GM18868 (cell line): ENCODE results near the gene NCAPG2.

Source experiments
- ATAC-seq: cut with Tn5 transposase; IDR thresholded peaks from one replicate; pipeline ENCODE4 v1.9.1; 2021; ENCODE audit warnings: mild to moderate bottlenecking, moderate library complexity; ENCODE audit not compliant: unreplicated experiment

NCAPG2 gene

GRCh38 chr7:158735935-158736334 lies 31.3 kb upstream of the NCAPG2 start:
- no peak for ATAC-seq

GRCh38 chr7:158734861-158735260 lies 30.3 kb upstream of the NCAPG2 start:
- ATAC-seq = no peak

GRCh38 chr7:158733775-158734494 lies 29.3 kb upstream of the NCAPG2 start:
- ATAC-seq = no peak

GRCh38 chr7:158733220-158733519 lies 28.6 kb upstream of the NCAPG2 start:
- no peak for ATAC-seq

GRCh38 chr7:158732494-158733219 lies 28.1 kb upstream of the NCAPG2 start:
- ATAC-seq = no peak

- ATAC-seq = no peak
Measured at GRCh38 chr7:158731761-158732160, 27.2 kb upstream of the NCAPG2 start.

GRCh38 chr7:158730383-158731346 lies 26.1 kb upstream of the NCAPG2 start:
- no peak for ATAC-seq

- no peak for ATAC-seq
Measured at GRCh38 chr7:158729646-158730382, 25.2 kb upstream of the NCAPG2 start.

- ATAC-seq = no peak
Measured at GRCh38 chr7:158728911-158729645, 24.5 kb upstream of the NCAPG2 start.

GRCh38 chr7:158727690-158728089 lies 23.1 kb upstream of the NCAPG2 start:
- ATAC-seq = no peak

- ATAC-seq = no peak
Measured at GRCh38 chr7:158726277-158726807, 21.7 kb upstream of the NCAPG2 start.

GRCh38 chr7:158725506-158725800 lies 20.8 kb upstream of the NCAPG2 start:
- no peak for ATAC-seq

GRCh38 chr7:158724658-158725505 lies 20.3 kb upstream of the NCAPG2 start:
- ATAC-seq = no peak

GRCh38 chr7:158723714-158724385 lies 19.2 kb upstream of the NCAPG2 start:
- no peak for ATAC-seq

GRCh38 chr7:158723266-158723665 lies 18.7 kb upstream of the NCAPG2 start:
- no peak for ATAC-seq

GRCh38 chr7:158722574-158723237 lies 18.1 kb upstream of the NCAPG2 start:
- ATAC-seq = no peak

- ATAC-seq = no peak
Measured at GRCh38 chr7:158720112-158720511, 15.5 kb upstream of the NCAPG2 start.

- no peak for ATAC-seq
Measured at GRCh38 chr7:158716802-158717201, 12.2 kb upstream of the NCAPG2 start.
